HG03066 (cell line): ENCODE measurements around the gene ABLIM2.

Experiments used
- ATAC-seq: cut with Tn5 transposase; IDR thresholded peaks from one replicate; pipeline ENCODE4 v1.9.1; 2021; ENCODE audit warnings: low read depth; ENCODE audit not compliant: unreplicated experiment

Gene ABLIM2

DNA sequence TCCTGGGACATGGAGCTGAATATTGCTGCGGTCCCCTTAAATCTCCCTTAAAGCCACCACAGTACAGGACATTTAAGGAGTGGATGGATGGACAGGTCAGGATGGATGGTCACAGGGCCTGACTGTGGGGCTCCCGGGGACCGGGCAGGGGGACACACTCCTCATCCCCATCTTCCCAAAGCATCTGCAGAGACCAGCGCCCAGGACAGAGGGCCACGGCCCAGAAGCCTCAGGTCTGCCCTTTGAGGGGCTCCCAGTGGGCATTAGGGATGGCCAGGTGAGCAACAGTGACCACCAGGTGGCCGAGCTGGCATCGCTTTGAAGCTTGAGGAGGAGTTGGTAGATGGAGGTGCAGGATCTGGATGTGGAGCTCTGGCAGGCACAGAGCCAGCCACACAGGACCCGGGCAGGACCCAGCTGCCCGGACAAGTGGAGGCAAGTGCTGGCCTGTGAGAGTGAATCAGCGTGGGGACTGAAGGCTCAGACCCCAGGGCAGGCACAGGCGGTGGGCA lies 51.4 kb downstream of the ABLIM2 start:
- ATAC-seq = no peak

- ATAC-seq = no peak
Measured at GRCh38 chr4:8106451-8107025, 52.1 kb downstream of the ABLIM2 start.

DNA sequence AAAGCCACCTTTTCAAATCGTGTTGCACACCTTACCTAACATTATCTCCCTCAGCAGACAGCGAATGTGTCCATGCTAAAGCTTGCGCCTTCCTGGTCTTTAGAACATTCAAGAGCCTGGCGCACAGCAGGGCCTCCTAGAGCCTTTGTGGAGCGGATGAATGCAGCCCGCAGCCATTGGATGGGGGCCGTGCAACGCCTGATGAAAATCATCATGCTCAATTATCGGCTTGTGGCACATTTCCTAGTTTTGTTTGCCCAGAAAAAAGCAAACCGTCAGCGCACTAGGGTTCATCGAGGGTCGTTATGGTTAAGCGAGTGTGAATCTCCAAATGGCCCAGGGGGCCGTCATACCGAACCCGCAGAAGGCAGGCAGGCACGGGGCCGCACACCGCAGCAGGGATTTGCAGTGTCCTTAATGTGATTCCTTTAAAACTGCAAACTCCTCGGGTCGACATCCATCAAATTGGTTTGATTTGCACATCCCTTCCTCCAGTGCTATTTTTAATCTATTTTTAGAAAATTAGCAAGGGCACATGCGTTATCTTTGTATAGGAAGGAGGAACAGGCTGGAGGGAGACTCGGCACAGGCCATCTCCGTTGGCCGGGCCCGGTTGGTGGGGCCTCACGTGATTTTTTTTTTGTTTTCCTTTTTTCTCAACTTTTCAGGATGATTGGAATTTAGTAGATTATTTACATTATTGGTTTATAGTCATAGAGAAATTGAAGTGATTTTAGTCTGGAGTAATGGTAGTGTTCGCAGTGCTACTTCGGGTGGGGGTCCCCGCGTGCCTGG lies 53.1 kb downstream of the ABLIM2 start:
- no peak for ATAC-seq

DNA sequence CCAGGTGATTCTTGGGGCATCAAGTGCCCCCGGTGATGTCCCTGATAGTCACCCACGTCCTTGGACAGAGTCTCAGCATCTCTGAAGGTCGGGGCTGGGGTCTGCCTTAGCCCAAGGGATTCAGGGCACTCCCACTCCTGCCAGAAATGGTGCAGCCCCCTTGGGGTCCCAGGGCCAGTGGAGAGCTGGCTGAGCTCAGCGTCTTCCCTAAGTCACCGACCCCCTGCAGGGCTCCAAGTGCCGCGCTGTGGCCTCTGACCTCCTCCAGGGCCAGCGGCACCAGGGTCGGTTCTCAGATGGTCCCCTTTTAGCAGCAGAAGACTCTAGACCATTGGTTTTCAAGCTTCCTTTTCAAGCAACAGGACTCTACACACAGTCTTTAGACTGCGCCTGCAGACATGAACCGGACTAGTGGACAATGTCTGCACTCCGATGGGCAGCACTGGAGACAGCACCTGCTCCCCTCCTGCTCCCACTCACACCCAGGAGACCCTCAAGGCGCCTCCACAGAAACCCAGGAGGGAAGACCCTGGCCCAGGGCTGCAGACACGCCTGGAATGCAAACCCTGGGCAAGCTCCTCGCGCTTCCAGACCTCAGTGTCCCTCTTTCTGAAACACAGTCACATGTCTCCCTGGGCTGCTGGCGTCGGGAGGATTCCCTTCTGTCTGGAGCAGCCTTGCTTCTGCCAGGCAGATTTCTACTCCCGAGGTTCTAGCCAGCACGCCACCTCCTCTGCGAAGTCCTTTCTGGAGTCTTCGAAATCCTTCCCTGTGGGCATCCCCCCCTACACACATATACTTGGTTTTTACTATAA lies 53.9 kb downstream of the ABLIM2 start:
- ATAC-seq = no peak

DNA sequence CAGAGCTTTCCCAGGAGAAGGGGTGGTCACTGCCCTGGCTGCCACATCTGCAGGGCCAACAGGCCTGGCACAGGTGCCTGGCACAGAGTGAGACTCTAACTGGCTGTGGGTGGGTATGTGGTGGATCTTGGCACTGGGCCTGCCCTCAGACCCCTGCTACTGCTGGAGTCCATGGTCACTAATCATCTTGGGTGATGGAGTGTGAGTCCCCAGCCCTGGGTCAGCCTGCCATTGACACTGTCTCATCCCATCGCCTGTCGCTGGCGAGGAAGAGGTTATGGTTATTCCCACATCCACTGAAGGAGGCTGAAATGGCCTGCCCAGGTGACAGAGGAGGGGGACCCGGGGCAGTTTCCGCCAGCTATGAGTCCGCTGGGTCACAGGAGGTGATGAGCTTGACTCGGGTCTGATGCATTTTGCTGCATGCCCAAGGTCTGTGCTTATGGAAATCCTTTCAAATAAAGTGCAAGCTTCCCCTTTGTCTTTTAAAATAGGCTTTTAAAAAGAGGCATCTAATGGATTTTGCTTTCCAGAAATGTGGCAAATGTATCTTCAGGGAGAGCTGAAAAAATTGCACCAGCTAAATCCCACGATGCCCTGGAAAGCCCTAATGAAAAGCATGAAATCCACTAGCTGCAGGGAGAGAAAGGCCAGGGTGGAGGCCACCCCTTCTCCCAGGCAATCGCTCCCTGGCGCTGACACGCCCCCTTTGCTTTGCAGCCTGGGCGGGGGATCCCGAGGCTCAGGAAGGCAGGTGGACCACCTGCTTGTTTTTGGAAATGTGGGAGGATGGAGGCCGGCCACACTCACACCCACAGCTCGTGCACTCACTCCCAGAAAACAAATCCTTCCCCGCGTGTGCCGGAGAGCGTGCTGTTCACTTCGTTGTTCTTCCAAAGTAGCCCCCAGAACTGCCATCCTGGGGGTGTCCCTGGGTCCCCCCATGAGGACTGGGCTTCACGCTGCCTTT lies 54.9 kb downstream of the ABLIM2 start:
- ATAC-seq = no peak

GRCh38 chr4:8102831-8103230 lies 55.8 kb downstream of the ABLIM2 start:
- ATAC-seq = no peak

GRCh38 chr4:8102076-8102355 lies 56.6 kb downstream of the ABLIM2 start:
- ATAC-seq = no peak

DNA sequence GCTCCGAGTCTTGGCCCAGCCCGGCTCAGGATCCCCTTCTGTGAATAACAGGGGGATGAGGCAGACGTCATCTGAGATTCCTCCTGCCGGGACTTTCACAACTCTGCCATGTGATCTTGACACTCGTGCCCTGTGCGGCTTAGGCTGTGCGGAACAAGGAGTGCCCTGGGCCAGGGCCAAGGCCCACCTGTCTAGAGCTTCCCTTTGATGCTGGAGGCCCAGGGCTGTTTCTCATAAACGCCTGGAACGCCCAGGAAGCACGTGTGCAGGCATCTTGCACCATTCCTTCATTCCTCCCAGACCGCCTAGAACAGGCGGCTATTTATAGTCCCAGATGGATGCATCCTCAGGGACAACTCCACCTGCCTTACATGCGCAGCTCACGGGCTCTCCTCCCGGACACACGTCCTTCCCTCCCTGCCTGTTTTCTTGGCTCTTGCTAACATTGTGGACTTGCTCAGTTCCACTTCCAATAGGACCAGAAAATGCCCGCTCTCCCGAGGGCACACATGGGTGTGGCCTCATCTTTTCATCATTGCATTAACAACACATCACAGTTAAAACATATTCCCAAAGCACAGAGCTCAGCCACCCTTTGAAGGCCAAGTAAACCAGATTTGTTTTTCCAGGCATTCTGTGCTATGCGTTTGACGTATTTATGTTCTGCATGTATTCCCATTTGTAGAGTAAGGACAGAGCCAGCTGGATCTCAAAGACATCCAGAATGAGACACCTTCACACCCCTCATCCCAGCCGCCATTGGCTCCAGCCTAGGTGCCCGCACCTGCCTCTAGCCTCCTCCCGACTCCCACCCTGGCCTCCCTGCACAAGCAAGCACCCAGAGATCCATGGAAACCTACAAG lies 57.2 kb downstream of the ABLIM2 start:
- no peak for ATAC-seq

- no peak for ATAC-seq
Measured at GRCh38 chr4:8099981-8100464, 58.6 kb downstream of the ABLIM2 start.

DNA sequence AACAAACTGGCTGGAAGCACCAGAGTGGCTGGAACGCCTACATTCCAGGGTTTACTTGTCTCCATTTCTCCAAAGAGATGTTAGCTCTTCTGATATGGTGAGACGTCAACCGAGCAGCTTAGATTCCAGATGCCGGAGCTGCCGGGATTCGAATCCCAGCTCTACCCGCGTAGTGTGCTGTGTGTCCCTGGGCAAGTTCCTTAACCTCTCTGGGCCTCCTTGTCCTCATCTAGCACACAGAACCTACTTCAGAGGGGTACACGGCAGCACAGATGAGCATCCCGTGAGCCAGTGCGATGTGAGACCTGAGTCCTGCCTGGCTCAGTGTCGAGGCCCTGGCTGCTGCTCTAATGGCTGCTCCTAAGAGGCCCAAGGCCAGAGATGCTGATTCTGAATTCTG lies 60.1 kb downstream of the ABLIM2 start:
- ATAC-seq = no peak

DNA sequence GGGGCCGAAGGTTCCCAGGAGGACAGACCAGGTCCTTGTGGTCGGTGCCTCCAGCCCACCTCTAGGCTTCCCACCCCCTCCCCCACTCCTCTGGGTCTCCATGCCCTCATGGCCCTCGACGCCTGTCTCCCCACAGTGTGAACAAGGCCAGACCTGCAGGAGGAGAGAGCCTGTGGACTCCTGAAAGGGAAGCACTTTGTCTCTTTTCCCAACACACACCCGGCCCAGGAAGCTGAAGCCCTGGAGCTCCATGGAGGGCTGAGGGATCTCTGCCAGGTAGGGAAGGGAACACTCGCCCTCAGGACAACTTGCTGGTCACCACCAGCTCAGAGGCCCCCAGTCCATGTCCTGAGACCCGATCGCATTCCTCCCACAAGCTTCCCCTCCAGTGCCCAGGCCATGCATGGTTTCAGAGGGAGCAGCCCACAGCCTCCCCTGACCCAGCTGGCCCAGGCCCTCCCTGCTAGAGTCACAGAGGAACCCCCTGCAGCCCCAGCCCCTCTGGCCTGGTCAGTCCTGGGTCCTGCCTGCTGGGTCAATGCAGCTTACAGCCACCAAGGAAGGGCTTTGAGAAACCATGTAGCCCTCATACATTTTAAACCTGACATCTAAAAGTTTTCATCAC lies 60.8 kb downstream of the ABLIM2 start:
- ATAC-seq = no peak

DNA sequence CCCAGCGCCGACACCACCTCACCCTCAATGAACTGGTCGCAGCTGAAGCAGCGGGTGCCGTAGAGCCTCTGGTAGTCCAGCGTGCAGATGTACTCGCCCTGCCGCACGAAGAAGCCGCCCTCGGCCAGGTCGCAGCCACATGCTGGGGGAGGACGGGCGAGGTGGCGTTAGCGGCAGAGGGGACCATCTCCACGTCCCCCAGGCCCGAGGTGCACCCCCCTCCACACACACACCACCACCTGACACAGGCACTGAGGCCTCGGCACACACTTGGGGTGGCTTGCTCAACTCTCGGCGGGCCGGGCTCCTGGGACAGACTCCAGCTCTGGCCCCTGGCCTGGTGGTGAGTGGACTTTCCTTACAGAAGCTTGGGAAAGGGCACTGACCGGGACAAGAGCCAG lies 61.5 kb downstream of the ABLIM2 start:
- ATAC-seq = no peak

DNA sequence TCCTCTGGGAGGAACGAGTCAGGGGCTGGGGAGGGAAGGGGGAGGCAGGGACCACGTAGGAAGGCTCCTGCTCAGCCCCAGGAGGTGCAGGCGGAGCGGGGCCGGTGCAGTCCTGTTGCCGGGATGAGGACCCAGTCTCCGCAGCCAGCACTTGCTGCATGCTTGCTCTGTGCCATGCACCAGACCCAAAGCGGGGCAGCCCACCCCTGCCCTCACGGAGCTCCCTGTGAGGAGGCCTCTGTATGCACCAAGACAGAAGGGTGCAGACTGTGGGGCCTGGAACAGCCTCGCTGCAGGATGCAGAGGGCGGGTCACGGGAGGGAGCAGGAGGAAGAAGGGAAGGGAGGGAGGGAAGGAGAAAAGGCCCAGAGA lies 61.9 kb downstream of the ABLIM2 start:
- ATAC-seq = no peak

GRCh38 chr4:8095956-8096689 lies 62.5 kb downstream of the ABLIM2 start:
- ATAC-seq = no peak

DNA sequence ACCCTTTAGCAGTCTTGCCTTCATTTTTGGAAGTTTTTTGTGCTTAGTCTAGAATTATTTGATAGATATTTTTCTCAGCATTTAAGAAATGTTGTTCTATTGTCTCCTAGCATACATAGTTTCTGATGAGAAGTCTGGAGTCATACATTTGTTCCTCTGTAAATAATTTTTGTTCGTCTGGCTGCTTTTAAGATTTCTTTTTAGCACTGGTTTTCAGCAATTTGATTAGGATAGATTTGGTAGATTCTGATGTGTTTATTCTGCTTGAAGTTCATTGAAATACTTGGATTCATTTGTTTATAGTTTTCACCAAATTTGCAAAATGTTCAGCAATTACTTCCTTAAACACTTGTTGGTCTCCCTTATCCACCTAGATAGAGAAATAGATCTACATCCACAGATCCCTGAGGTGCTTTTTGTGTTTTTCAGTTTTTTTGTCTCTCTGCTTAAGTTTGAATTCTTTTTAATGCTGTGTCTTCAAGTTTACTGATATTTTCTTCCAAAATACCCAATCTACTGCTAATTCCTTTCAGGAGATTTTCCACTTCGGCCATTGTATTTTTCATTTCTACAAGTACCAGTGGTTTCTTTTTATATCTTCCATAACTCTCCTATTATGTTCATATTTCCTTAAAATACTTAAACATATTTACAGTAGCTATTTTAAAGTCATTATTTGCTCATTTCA lies 64.9 kb downstream of the ABLIM2 start:
- no peak for ATAC-seq

- ATAC-seq = no peak
Measured at GRCh38 chr4:8092282-8092681, 66.3 kb downstream of the ABLIM2 start.

- ATAC-seq = no peak
Measured at GRCh38 chr4:8090744-8091301, 67.8 kb downstream of the ABLIM2 start.
